ENCODE results near the gene RNF182.
A peak's percentile ranks its signal among the peaks of the same experiment; 100 is the strongest.
"Not testable (repeated sequence)": the region's sequence is repeated elsewhere in the genome, so short reads cannot be mapped to it uniquely, and the experiment has no call there.

Gene RNF182

GRCh38 chr6:13965582-13966127, 40.9 kb downstream of the RNF182 start:
- DNase-seq (ENCODE audit: insufficient read length, low spot score) = no peak
- FAIRE-seq = no peak
- TF ChIP-seq POLR2A (IDR thresholded peaks at IDR 0.05; ENCODE audit: low read depth, low read length) = no peak

DNA sequence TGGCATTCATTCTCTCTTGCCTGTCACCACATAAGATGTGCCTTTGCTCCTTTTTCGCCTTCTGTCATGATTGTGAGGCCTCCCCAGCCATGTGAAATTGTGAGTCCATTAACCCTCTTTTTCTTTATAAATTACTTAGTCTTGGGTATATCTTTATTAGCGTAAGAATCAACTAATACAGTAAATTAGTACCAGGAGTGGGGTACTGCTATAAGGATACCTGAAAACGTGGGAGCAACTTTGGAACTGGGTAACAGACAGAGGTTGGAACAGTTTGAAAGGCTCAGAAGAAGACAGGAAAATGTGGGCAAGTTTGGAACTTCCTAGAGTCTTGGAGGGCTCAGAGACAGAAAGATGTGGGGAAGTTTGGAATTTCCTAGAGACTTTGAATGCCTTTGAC, 46.6 kb downstream of the RNF182 start:
- no peak for TF ChIP-seq POLR2A (IDR thresholded peaks at IDR 0.05; ENCODE audit: low read depth, low read length)
- FAIRE-seq (no peak), DNase-seq (ENCODE audit: insufficient read length, low spot score) (no peak)

- not testable (repeated sequence) for DNase-seq (ENCODE audit: insufficient read length, low spot score); FAIRE-seq
These were observed 47.9 kb downstream of the RNF182 start for GRCh38 chr6:13972602-13973001.

DNA sequence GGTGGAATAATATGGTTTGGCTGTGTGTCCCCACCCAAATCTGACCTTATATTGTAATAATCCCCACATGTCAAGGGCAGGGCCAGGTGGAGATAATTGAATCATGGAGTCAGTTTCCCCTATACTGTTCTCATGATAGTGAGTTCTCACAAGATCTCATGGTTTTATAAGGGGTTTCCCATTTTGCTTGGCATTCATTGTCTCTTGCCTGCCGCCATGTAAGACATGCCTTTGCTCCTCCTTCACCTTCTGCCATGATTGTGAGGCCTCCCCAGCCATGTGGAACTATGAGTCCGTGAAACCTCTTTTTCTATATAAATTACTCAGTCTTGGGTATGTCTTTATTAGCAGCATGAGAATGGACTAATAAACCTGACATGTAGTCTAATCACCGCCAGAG, 48.7 kb downstream of the RNF182 start:
- FAIRE-seq; DNase-seq (ENCODE audit: insufficient read length, low spot score): not testable (repeated sequence)

- FAIRE-seq (peak; percentile 73), DNase-seq (ENCODE audit: insufficient read length, low spot score) (no peak)
- no peak for TF ChIP-seq POLR2A (IDR thresholded peaks at IDR 0.05; ENCODE audit: low read depth, low read length)
These were observed 53.4 kb downstream of the RNF182 start for GRCh38 chr6:13978102-13978640.

GRCh38 chr6:13978787-13979186, 54.0 kb downstream of the RNF182 start:
- TF ChIP-seq POLR2A (IDR thresholded peaks at IDR 0.05; ENCODE audit: low read depth, low read length) = no peak
- FAIRE-seq = peak; percentile 36
- no peak for DNase-seq (ENCODE audit: insufficient read length, low spot score)

DNA sequence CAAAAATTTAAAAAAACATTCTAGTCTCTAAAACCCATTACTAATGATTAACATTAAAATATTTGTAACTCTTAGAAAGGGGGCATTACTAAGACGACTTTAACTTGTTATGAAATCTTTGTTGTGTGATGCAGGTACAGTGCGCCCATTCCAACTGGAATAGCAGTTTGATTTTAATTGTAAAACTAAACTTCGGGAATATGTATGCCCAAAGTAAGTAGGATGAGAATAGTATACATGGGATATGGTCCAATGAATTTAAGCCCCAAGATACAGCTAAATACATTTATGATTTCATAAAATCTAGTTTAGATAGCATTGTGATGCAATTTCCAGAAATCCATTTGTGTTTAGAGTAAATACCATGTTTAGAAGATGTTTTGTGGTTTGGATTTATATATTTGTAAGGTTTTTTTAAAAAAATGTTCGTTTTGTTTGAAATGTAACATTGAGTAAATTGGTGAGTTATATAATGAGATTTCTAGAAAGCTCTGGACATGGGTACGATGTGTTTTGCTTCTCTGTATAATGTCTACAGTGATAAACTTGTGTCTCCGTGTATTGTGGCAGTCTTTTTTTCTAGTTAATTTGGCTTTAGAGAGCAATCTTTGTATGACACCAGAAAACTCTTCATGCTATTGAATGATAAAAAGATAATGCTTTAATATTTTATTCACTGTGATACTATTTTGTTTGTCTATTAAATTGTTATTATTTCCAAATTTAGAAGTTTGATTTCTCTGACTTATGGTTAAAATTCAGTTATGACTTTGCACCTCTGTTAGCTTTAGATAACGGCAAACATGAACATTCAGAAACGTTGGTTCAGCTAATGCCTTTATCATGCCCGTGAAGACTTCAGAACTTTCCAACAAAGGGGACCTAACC, 54.8 kb downstream of the RNF182 start:
- peak; percentile 41 for FAIRE-seq
- TF ChIP-seq POLR2A (IDR thresholded peaks at IDR 0.05; ENCODE audit: low read depth, low read length) = no peak
- no peak for DNase-seq (ENCODE audit: insufficient read length, low spot score)

DNA sequence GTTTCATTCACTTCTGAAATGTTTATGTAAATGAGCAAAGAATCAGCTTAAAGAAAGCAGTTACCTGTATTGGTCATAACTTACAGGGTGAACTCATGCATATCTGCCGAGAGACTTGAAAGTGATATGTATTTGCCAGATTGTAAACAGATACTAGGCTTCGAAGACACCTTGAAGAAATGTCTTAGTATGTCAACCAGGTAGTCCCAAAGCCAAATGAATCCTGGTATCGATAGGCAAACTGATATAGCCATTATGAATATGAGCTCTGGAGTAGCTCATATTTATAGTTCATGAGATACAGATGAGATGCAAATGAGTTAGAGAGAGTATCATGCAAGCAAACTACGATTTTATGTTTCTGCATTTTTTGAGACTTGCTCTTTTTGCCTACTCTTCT, 55.8 kb downstream of the RNF182 start:
- no peak for DNase-seq (ENCODE audit: insufficient read length, low spot score)
- FAIRE-seq = peak; percentile 87
- TF ChIP-seq POLR2A (IDR thresholded peaks at IDR 0.05; ENCODE audit: low read depth, low read length) = no peak

DNA sequence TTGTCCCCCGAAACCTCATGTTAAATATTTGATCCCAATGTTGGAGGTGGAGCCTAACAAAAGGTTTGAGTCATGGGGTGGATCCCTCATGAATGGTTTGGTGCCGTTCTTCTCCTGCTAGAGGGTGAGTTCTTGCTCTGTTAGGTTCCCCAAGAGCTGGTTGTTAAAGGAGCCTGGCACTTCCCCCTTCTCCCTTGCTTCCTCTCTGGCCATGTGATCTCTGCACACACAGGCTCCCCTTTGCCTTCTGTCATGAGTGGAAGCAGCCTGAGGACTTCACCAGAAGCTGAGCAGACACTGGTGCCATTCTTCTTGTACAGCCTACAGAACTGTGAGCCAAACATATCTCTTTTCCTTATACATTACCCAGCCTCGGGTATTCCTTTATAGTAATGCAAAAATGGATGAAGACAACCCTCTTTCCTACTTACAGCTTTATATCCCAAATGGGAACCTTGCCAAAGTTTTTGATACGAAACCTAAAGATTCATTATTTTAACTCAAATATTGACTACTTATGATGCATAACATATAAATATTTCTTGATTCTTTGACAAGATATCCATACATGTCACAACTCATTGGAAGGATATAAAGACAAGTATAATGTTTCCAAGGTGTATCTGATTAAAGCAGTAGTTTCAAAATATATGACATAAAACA, 61.0 kb downstream of the RNF182 start:
- FAIRE-seq (no peak), DNase-seq (ENCODE audit: insufficient read length, low spot score) (no peak)

GRCh38 chr6:13986700-13987399, 62.1 kb downstream of the RNF182 start:
- DNase-seq (ENCODE audit: insufficient read length, low spot score) (no peak), FAIRE-seq (no peak)
- TF ChIP-seq POLR2A (IDR thresholded peaks at IDR 0.05; ENCODE audit: low read depth, low read length) = no peak

More for the DNA sequence above, 61.0 kb downstream of the RNF182 start:
- no peak for TF ChIP-seq POLR2A (IDR thresholded peaks at IDR 0.05; ENCODE audit: low read depth, low read length)

DNA sequence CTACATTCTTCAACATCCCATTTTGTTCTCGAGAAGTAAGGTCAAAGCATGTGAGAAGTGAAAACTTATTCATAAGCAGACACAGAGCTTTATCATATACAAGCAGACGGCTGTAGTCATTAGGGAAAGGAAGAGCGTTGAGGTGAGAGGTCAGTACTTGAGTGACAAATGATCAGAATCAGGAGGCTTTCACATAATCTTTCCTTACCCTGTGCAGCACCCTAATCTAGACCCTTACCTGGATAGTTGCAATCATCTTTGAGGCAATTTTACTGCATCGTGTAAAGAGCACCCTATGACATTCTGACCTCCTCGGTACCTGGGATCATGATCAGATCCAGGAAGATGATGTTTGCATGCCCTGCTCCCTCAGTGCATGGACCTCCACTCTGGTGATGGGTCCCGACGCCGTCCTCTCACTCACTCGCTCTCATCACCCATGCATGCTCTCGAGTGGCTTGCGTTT, 62.7 kb downstream of the RNF182 start:
- TF ChIP-seq POLR2A (IDR thresholded peaks at IDR 0.05; ENCODE audit: low read depth, low read length) = no peak
- DNase-seq (ENCODE audit: insufficient read length, low spot score) (no peak), FAIRE-seq (no peak)

GRCh38 chr6:13988049-13988738, 63.4 kb downstream of the RNF182 start:
- DNase-seq (ENCODE audit: insufficient read length, low spot score) (no peak), FAIRE-seq (no peak)
- TF ChIP-seq POLR2A (IDR thresholded peaks at IDR 0.05; ENCODE audit: low read depth, low read length) = no peak

DNA sequence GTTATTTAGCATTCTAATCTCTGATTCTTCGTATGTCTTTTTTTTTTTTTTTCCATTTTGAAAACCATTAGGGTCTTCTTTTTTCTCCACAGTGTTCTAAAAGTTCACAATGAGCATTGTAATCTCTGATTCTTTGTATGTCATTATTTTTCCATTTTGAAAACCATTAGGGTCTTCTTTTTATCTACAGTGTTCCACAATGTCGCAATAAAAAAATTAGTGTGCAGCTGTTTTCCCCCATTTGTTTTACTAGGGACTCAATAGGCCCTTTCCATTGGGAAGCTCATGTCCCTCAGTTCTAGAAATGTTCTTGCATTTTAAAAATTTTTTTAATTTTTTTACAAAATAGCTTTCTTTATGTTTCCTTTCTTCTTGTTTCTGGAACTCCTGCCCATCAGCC, 64.2 kb downstream of the RNF182 start:
- FAIRE-seq (no peak), DNase-seq (ENCODE audit: insufficient read length, low spot score) (no peak)
- no peak for TF ChIP-seq POLR2A (IDR thresholded peaks at IDR 0.05; ENCODE audit: low read depth, low read length)
